HepG2 (cell line): ENCODE data around the gene EGR4. TPM values are rescaled to one million over a fixed set of nuclear protein-coding genes. Genes with fewer than 3 reads are reported as not detected.

Source experiments
- ATAC-seq: fragments of 200-7000 bp; cut with Tn5 transposase; 3 replicates; pipeline ENCODE4 v1.9.1; 2020; ENCODE audit warnings: mild to moderate bottlenecking, moderate library complexity
- BruUV-seq: library from RNA; stranded (reverse); fragments of 400-500 nt; replicated peaks from 2 replicates; lab custom pipeline; 2021; lab: Mats Ljungman, UMichigan
- CTCF ChIA-PET: fragments of 300-600 bp; formaldehyde crosslinking; extraction: SDS; loops from one replicate; lab custom pipeline; 2021; ENCODE audit warnings: low total read pairs, inconsistent platforms, low intra/inter-chr PET ratio; lab: Yijun Ruan, JAX
- POLR2A ChIA-PET: fragments of 350-600 bp; sonication (Branson Sonifier 250); formaldehyde crosslinking; loops from one replicate; lab custom pipeline; 2020; ENCODE audit warnings: antibody characterized with exemption, inconsistent platforms; lab: Yijun Ruan, JAX
- DNase-seq: peaks from one replicate; pipeline ENCODE4 v3.0.0-alpha.2; 2015; ENCODE audit warnings: low spot score
- FAIRE-seq: peaks from 3 replicates; lab custom pipeline; 2011; peaks lifted over from hg19 to GRCh38; lab: Jason Lieb, UNC
- H2AFZ ChIP-seq: one replicate; pipeline ENCODE4 v1.6.1; 2011; ENCODE audit warnings: low read length, inconsistent platforms
- H3K27ac ChIP-seq: fragments of 300-600 bp; 3 replicates; pipeline ENCODE4 v1.8.0; 2011; ENCODE audit warnings: mixed run types, mild to moderate bottlenecking, mixed read lengths, low read length, inconsistent platforms; ENCODE audit not compliant: insufficient read depth; ENCODE audit errors: extremely low read length
- H3K27me3 ChIP-seq, 2 experiments: fragments of 200-600 bp in 1 of 2; 2 replicates in 1 of 2; 3 replicates in 1 of 2; pipeline versions ENCODE4 v1.6.0 to v1.8.0; 2011; ENCODE audit warnings: low read length in 2 of 2, mild to moderate bottlenecking in 2 of 2, moderate library complexity in 2 of 2, inconsistent platforms in 1 of 2; ENCODE audit not compliant: insufficient read depth in 2 of 2, control insufficient read depth in 1 of 2
- H3K36me3 ChIP-seq, 2 experiments: fragments of 200-600 bp in 1 of 2; replicated peaks in 1 of 2; 2 replicates in 1 of 2; 3 replicates in 1 of 2; pipeline versions ENCODE4 v1.5.1 to v1.8.0; 2011; ENCODE audit warnings: low read length in 2 of 2, inconsistent platforms in 1 of 2; ENCODE audit not compliant: insufficient read depth in 2 of 2, control insufficient read depth in 1 of 2
- H3K4me1 ChIP-seq: 2 replicates; pipeline ENCODE4 v1.5.1; 2012; ENCODE audit warnings: low read length, inconsistent platforms; ENCODE audit not compliant: insufficient read depth
- H3K4me2 ChIP-seq: 2 replicates; pipeline ENCODE4 v1.6.0; 2011; ENCODE audit warnings: low read depth, low read length, inconsistent platforms
- H3K4me3 ChIP-seq, 3 experiments: fragments of 200-600 bp in 1 of 3; sonication (generic), shearing (Covaris generic) in 1 of 3; replicated peaks in 1 of 3; 2 replicates each; pipeline ENCODE4 v1.5.1; 2011 to 2016; ENCODE audit warnings: low read length in 3 of 3, inconsistent platforms in 2 of 3, low read depth in 2 of 3, mild to moderate bottlenecking in 2 of 3, control low read depth in 1 of 3, mixed read lengths in 1 of 3; ENCODE audit not compliant: insufficient read depth in 1 of 3
- H3K79me2 ChIP-seq: one replicate; pipeline ENCODE4 v1.6.1; 2011; ENCODE audit warnings: low read length, inconsistent platforms; ENCODE audit not compliant: insufficient read depth
- H3K9ac ChIP-seq: 2 replicates; pipeline ENCODE4 v1.6.0; 2011; ENCODE audit warnings: mild to moderate bottlenecking, low read depth, low read length, inconsistent platforms; ENCODE audit not compliant: insufficient read depth
- H3K9me3 ChIP-seq: 2 replicates; pipeline ENCODE4 v1.5.1; 2012; ENCODE audit warnings: mild to moderate bottlenecking, low read length
- H4K20me1 ChIP-seq: 2 replicates; pipeline ENCODE4 v1.6.0; 2011; ENCODE audit warnings: inconsistent platforms, mild to moderate bottlenecking, low read length, moderate library complexity; ENCODE audit not compliant: insufficient read depth
- FOSL1 ChIP-seq: sonication (generic); formaldehyde crosslinking; IDR thresholded peaks from 2 replicates; pipeline ENCODE4 v1.9.0; 2021; ENCODE audit warnings: missing genetic modification reagents, borderline replicate concordance
- HNF4G ChIP-seq, 2 experiments: sonication (generic) in 1 of 2; formaldehyde crosslinking in 1 of 2; IDR thresholded peaks; 2 replicates each; pipeline versions ENCODE4 v1.4.0 to v1.6.1; 2011 to 2020; ENCODE audit warnings: borderline replicate concordance in 2 of 2, low read depth in 2 of 2, mild to moderate bottlenecking in 2 of 2, low read length in 1 of 2, missing genetic modification reagents in 1 of 2, moderate library complexity in 1 of 2
- IKZF5 ChIP-seq: IDR thresholded peaks from 2 replicates; pipeline ENCODE4 v1.6.1; 2018; ENCODE audit warnings: missing genetic modification reagents, mild to moderate bottlenecking, missing compliant biosample characterization
- MLXIP ChIP-seq: sonication (generic); formaldehyde crosslinking; IDR thresholded peaks from 2 replicates; pipeline ENCODE4 v1.9.0; 2021; ENCODE audit warnings: missing genetic modification reagents, borderline replicate concordance
- MYC ChIP-seq: sonication (generic); formaldehyde crosslinking; IDR thresholded peaks from 2 replicates; pipeline ENCODE4 v1.9.0; 2021; ENCODE audit warnings: missing genetic modification reagents, borderline replicate concordance
- NFIC ChIP-seq: IDR thresholded peaks from 2 replicates; pipeline ENCODE4 v1.6.1; 2012; ENCODE audit warnings: mild to moderate bottlenecking, low read length, inconsistent platforms
- NR2F1 ChIP-seq, 2 experiments: fragments of 450-650 bp in 1 of 2; formaldehyde crosslinking in 1 of 2; IDR thresholded peaks; 2 replicates each; pipeline versions ENCODE4 v1.5.0 to v1.6.1; 2016 to 2020; ENCODE audit warnings: mild to moderate bottlenecking in 1 of 2, missing compliant biosample characterization in 1 of 2, missing genetic modification reagents in 1 of 2, moderate library complexity in 1 of 2
- PTBP1 ChIP-seq: fragments of 200-400 bp; formaldehyde crosslinking; IDR thresholded peaks from 2 replicates; pipeline ENCODE4 v1.6.1; 2018; ENCODE audit warnings: low read length, low read depth; ENCODE audit not compliant: poor library complexity, severe bottlenecking
- SIN3A ChIP-seq: IDR thresholded peaks from 2 replicates; pipeline ENCODE4 v1.6.1; 2011; ENCODE audit warnings: low read depth, mild to moderate bottlenecking, control low read depth, low read length, borderline replicate concordance
- TBX3 ChIP-seq: fragments of 450-650 bp; IDR thresholded peaks from 2 replicates; pipeline ENCODE4 v1.6.1; 2017; ENCODE audit warnings: antibody characterized with exemption, mild to moderate bottlenecking, inconsistent platforms, borderline replicate concordance
- THYN1 ChIP-seq: sonication (generic); formaldehyde crosslinking; IDR thresholded peaks from 2 replicates; pipeline ENCODE4 v1.8.1; 2023; ENCODE audit warnings: low read depth, mild to moderate bottlenecking, moderate library complexity, missing genetic modification reagents, borderline replicate concordance
- ZNF160 ChIP-seq: sonication (generic); formaldehyde crosslinking; IDR thresholded peaks from 2 replicates; pipeline ENCODE4 v1.8.0; 2022; ENCODE audit warnings: mild to moderate bottlenecking, inconsistent platforms, missing genetic modification reagents
- ZNF800 ChIP-seq: sonication (generic); formaldehyde crosslinking; IDR thresholded peaks from 2 replicates; pipeline ENCODE4 v1.4.0; 2020; ENCODE audit warnings: missing genetic modification reagents
- WGBS: methylation state at CpG from one replicate; pipeline ENCODE4 v1.1.6; 2017; ENCODE audit warnings: low lambda C conversion rate; 5-methylcytosine and 5-hydroxymethylcytosine counted together
- in situ Hi-C: cut with HindIII; loops from 2 replicates; pipeline ENCODE4 v1.10.0; 2017; ENCODE audit warnings: low pct_unique_long_range_greater_than_20kb; ENCODE audit not compliant: extremely low pct_ligation_motif_present
- intact Hi-C: fragments of 100-400 bp; cut with micrococcal nuclease; formaldehyde crosslinking; loops from one replicate; pipeline ENCODE4 v1.10.0; 2022; ENCODE audit not compliant: unreplicated experiment
- polyA plus RNA-seq, 8 experiments: library from polyadenylated mRNA; depleted of rRNA in 3 of 8; stranded (reverse) in 7 of 8; unstranded in 1 of 8; fragments of >200 nt; fragmentation: Illumina TruSeq in 4 of 8; extraction: Trizol in 4 of 8; gene quantifications; 2 replicates each; pipeline versions ENCODE4 v1.2.1 to v1.2.3, GENCODE V29; 2011 to 2016; ENCODE audit warnings: low read depth in 4 of 8, missing spikeins in 1 of 8, mixed read lengths in 1 of 8; ENCODE audit not compliant: insufficient read depth in 1 of 8
- total RNA-seq, 5 experiments: library from RNA; depleted of rRNA; stranded (reverse); fragments of >200 nt; fragmentation: Illumina TruSeq; extraction: Trizol; gene quantifications; 2 replicates each; pipeline ENCODE4 v1.2.3, GENCODE V29; 2016; ENCODE audit warnings: low read depth in 1 of 5

EGR4 gene
- total and polyA plus RNA-seq, 2 of the 13 experiments (the other 11 are each of a cell fraction or from before 2014, with no cell fraction given) = not detected

DNA sequence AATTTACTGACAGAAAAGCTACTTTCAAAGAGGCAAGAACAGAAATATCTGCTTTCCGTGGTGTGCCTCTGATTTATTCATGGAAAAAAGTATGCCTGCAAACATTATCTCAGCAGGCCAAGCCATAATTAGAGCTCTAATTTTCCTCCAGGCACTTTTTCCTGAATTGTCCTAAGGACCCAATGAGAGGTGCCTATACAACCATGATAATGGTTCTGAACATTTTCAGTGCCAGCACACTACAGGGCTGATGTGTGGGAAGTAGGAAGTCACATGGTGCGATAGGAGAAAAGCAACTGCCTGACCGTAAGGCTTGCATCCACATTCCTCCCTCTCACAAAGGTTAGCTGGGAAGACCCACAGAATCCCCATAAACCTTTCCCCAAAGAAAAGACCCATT is 45.9 kb upstream of the EGR4 start:
- ATAC-seq (no peak), FAIRE-seq (no peak), DNase-seq (no peak)
- Histone ChIP-seq H3K9ac (no peak overlapping the region), H3K27me3 (no peaks in the 10 kb centered on the region; a peak in 1 of 5 replicates), H3K4me2 (no peak overlapping the region), H3K79me2 (no peaks in the 10 kb centered on the region), H2AFZ (no peak overlapping the region), H3K4me1 (peaks cover 6% of the 10 kb centered on the region; the same call in 1 of the 2 replicates), H3K9me3 (peaks cover 7% of the 10 kb centered on the region), H3K4me3 (no peak overlapping the region), H4K20me1 (no peaks in the 10 kb centered on the region), H3K36me3 (no peaks in the 10 kb centered on the region), H3K27ac (no peak overlapping the region)
- WGBS = 49% methylated on average over 3 of the region's 3 CpGs
- POLR2A ChIA-PET = no interaction called here
- TF ChIP-seq MYC (CRISPR knock-in tag) = no peak
- no peak for TF ChIP-seq THYN1 (CRISPR knock-in tag)
- TF ChIP-seq IKZF5 (CRISPR knock-in tag) = no peak
- TF ChIP-seq HNF4G (IDR thresholded peaks at IDR 0.05; ENCODE audit: borderline replicate concordance, low read depth, low read length) = no peak
- TF ChIP-seq HNF4G (CRISPR knock-in tag; IDR thresholded peaks at IDR 0.05; ENCODE audit: borderline replicate concordance, low read depth) = no peak
- no peak for TF ChIP-seq NR2F1 (CRISPR knock-in tag; IDR thresholded peaks at IDR 0.05)
- TF ChIP-seq SIN3A = no peak
- no peak for TF ChIP-seq FOSL1 (CRISPR knock-in tag)
- TF ChIP-seq ZNF160 (CRISPR knock-in tag) = no peak
- TF ChIP-seq PTBP1 = no peak
- TF ChIP-seq MLXIP (CRISPR knock-in tag) = no peak
- TF ChIP-seq TBX3 = no peak
- no peak for TF ChIP-seq ZNF800 (CRISPR knock-in tag)
- TF ChIP-seq NFIC = no peak
- intact Hi-C loops (no loop called here), in situ Hi-C loops (no loop called here)
- CTCF ChIA-PET = no interaction called here
- no TSS peak for BruUV-seq
